ENCODE measurements around the gene KCTD1.

DNA sequence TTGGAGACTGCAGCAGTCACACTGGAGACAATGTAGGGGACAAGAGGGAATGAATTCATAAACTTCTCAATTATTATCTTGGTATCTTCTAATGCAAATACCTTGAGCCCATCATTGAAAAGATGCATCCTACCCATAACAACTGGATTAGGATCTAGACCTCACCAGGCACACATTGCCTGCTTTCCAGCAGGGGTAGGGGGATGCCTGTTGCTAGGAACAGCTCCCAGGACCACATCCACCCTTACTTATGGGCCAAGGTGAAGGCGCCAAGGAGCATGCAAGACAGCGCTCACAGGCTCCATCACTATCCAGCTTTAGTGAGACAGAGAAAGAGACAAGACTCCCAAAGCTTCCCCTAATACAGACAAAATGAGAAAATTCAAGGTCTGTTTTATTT is 24.4 kb downstream of the KCTD1 start:
- TF ChIP-seq, protein P1, sequence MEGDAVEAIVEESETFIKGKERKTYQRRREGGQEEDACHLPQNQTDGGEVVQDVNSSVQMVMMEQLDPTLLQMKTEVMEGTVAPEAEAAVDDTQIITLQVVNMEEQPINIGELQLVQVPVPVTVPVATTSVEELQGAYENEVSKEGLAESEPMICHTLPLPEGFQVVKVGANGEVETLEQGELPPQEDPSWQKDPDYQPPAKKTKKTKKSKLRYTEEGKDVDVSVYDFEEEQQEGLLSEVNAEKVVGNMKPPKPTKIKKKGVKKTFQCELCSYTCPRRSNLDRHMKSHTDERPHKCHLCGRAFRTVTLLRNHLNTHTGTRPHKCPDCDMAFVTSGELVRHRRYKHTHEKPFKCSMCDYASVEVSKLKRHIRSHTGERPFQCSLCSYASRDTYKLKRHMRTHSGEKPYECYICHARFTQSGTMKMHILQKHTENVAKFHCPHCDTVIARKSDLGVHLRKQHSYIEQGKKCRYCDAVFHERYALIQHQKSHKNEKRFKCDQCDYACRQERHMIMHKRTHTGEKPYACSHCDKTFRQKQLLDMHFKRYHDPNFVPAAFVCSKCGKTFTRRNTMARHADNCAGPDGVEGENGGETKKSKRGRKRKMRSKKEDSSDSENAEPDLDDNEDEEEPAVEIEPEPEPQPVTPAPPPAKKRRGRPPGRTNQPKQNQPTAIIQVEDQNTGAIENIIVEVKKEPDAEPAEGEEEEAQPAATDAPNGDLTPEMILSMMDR (IDR thresholded peaks at IDR 0.05), result no peak
- no peak for TF ChIP-seq POLR2A (IDR thresholded peaks at IDR 0.05)

All from body of pancreas (tissue), 4 donors.